Measurements from ENCODE around the gene PRDM5. TPM values are rescaled to one million over a fixed set of nuclear protein-coding genes. Genes with fewer than 3 reads are reported as not detected.

The PRDM5 gene
- total RNA-seq, 2 donors from 2014 or later = 9.6 to 36.3 TPM

DNA sequence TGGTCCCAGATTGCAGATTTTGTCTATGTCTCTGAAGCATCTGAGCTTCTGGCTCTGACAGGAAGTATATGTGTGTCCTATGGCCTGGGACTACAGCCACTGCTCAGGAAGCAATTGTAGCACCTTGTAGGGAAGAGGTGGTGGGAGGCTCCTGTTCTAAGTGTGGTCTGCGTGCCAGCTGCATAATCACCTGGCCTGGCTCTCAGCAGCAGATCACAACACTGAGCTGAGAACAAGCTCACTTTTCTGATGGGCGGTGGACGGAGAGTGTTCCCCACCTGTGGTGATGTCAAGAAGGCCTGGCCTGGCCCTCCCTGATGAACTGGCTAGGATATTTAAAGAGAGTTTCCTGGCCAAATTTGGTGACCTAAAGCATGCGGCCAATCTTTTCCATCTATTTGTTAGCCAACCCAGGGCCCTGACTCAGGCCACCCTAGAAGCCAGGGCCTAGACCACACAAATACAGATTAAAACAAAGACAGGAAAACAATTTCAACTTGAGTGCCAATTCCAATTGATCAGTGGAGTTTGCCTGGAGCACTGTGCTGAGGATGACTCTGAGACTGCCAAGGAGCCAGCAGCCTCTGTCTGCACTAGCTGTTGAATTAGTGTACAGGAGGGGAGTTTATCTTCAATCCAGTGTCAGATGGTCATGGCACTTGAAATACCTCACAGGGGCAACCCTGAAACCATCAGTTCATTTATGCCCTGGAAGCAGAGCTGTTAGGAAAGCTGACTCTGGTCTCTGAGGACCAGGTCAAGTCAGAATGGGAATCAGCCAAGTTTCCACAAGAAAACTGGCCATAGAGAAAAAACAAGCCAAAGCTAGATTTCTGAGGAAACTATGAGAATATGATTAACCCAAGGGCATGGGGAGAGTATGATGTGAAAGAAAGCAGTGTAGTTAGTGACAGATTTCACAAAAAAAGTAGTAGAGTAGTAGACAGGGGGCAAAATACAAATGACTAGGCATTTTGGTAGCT lies 47.4 kb downstream of the PRDM5 start:
- no peaks in the 10 kb centered on the region for H3K36me3 ChIP-seq (replicated peaks in 1 of 2; ENCODE audit: insufficient read depth in 1 of 2, low read depth in 2 of 2)
- 78% methylated on average over 3 to 4 of the region's 4 CpGs for WGBS, 2 donors

GRCh38 chr4:120873554-120873953 lies 49.0 kb downstream of the PRDM5 start:
- DNase-seq (no peak), ATAC-seq (no peak)
- H3K36me3 ChIP-seq (replicated peaks in 1 of 2; ENCODE audit: insufficient read depth in 1 of 2, low read depth in 2 of 2) = no peaks in the 10 kb centered on the region
- intact Hi-C loops (cut with DNase I) = no loop called here
- no peaks in the 10 kb centered on the region for H3K27me3 ChIP-seq
- no peak overlapping the region for H3K27ac ChIP-seq
- 91 to 97% methylated on average over 1 of the region's 1 CpG for WGBS, 2 donors
- TF ChIP-seq POLR2A (IDR thresholded peaks at IDR 0.05) = no peak
- TF ChIP-seq CTCF (IDR thresholded peaks at IDR 0.05) = no peak
- H3K4me3 ChIP-seq = no peak overlapping the region
- no peaks in the 10 kb centered on the region for H3K9me3 ChIP-seq
- H3K4me1 ChIP-seq = peaks cover 35% of the 10 kb centered on the region

More for the DNA sequence above, 47.4 kb downstream of the PRDM5 start:
- ATAC-seq = peak; percentile 30
- peak overlapping the region in 2 of 4 donors; percentile 9 to 13 for H3K27ac ChIP-seq
- TF ChIP-seq CTCF (IDR thresholded peaks at IDR 0.05) = no peak
- TF ChIP-seq POLR2A (IDR thresholded peaks at IDR 0.05) = no peak
- no peak overlapping the region for H3K4me3 ChIP-seq
- H3K4me1 ChIP-seq = peaks cover 24% of the 10 kb centered on the region
- peak in 2 of 4 donors; percentile 25 to 59 for DNase-seq
- no peaks in the 10 kb centered on the region for H3K27me3 ChIP-seq
- H3K9me3 ChIP-seq = no peaks in the 10 kb centered on the region
- intact Hi-C loops (cut with DNase I) = no loop called here

- intact Hi-C loops (cut with DNase I) = no loop called here
- no peak overlapping the region for H3K27ac ChIP-seq
- TF ChIP-seq CTCF (IDR thresholded peaks at IDR 0.05) (no peak), POLR2A (IDR thresholded peaks at IDR 0.05) (no peak)
- peaks cover 27% of the 10 kb centered on the region for H3K4me1 ChIP-seq
- H3K36me3 ChIP-seq (replicated peaks in 1 of 2; ENCODE audit: insufficient read depth in 1 of 2, low read depth in 2 of 2) = no peaks in the 10 kb centered on the region
- no peaks in the 10 kb centered on the region for H3K27me3 ChIP-seq
- DNase-seq (no peak), ATAC-seq (no peak)
- H3K9me3 ChIP-seq = no peaks in the 10 kb centered on the region
- no peak overlapping the region for H3K4me3 ChIP-seq
- 86 to 89% methylated on average over 4 of the region's 4 CpGs for WGBS, 2 donors
These were observed 51.4 kb downstream of the PRDM5 start for GRCh38 chr4:120871173-120871572.

DNA sequence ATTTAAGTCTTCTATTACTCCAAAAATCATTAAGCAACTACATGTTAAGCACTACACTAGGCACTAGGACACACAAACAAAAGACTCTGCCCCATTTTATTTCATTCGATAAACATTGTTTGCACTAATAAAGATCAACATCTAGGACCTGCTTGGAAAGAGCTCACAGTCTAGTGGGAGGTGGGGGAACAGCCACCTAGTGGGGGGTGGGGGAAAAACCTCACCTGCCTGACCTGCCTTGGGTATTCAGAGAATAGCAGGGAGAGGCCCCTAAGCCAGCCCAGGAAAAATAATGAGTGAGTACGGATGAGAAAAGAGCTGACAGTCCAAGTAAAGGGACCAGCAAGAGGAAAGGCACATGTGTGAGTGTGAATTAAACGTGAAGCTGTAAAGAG lies 52.2 kb downstream of the PRDM5 start:
- H3K9me3 ChIP-seq = no peaks in the 10 kb centered on the region
- peaks cover 24% of the 10 kb centered on the region for H3K4me1 ChIP-seq
- H3K4me3 ChIP-seq = no peak overlapping the region
- TF ChIP-seq CTCF (IDR thresholded peaks at IDR 0.05) (peak in 3 of 7 experiments; percentile 5 to 18 (median 9)), POLR2A (IDR thresholded peaks at IDR 0.05) (no peak)
- 56 to 63% methylated on average over 3 of the region's 3 CpGs for WGBS, 2 donors
- no peaks in the 10 kb centered on the region for H3K36me3 ChIP-seq (replicated peaks in 1 of 2; ENCODE audit: insufficient read depth in 1 of 2, low read depth in 2 of 2)
- H3K27ac ChIP-seq = no peak overlapping the region
- ATAC-seq (peak; percentile 31), DNase-seq (peak in 1 of 4 donors; percentile 31)
- no peaks in the 10 kb centered on the region for H3K27me3 ChIP-seq
- intact Hi-C loops (cut with DNase I) = no loop called here

Data from body of pancreas (tissue), 4 donors.